Measurements from ENCODE around the gene ATP5MG. TPM values are rescaled to one million over a fixed set of nuclear protein-coding genes. Genes with fewer than 3 reads are reported as not detected.
"Not testable (repeated sequence)": the region's sequence is repeated elsewhere in the genome, so short reads cannot be mapped to it uniquely, and the experiment has no call there.

ATP5MG gene
- total RNA-seq, 1 experiment from 2014 or later: 42.5 TPM

DNA sequence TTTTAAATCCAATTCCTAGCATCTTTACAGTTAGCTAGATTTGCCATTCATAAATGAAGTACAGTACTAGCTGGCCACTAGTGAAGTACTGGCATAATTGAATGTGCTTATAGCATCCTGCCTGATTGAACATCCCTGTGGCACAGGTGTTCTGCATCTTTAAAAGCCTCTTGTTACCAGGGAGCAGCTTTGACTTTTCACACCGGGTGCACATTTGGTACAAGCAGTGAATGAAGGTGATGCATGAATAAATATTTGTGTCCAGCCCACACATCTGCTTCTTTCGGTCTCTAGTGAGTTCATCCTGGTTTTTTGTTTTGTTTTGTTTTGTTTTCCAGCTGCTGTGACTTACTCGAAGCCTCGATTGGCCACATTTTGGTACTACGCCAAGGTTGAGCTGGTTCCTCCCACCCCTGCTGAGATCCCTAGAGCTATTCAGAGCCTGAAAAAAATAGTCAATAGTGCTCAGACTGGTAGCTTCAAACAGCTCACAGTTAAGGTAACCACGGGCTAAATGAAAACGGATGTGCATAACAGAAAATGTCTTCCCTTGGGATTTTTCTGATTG lies 5.3 kb downstream of the ATP5MG start:
- peak; percentile 83 for DNase-seq (ENCODE audit: low read depth)

DNA sequence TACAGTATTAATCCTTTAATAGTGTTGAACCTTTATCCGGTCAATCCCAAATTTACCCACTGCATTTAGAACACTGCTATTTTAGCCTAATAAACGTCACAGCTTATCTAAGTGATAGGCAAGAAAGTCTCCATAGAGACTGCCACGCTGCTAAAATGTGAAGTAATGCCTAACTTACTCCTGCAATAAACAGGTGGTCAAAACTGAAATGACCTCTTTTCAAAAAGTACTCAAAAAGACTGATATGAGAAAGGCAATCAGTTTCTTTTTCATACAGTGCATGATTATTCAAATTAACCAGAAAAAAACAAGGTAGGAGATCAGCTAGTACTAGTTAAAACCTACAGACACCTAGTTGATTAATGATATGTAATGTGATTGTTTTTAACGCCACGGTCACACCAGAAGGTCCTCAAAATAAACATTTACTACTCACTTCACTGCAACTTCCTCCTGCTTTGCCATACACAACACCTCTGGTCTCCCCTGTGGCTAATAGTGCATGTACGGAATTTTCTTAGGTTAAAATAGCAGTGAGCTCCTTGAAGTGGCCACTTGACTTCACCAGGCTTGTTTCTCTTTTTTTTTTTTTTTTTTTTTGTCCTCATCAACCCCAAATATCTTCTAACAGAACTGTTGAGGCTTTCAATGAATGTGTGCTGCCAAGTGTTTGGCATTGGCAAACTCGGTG lies 8.8 kb downstream of the ATP5MG start:
- DNase-seq (ENCODE audit: low read depth): no peak

DNA sequence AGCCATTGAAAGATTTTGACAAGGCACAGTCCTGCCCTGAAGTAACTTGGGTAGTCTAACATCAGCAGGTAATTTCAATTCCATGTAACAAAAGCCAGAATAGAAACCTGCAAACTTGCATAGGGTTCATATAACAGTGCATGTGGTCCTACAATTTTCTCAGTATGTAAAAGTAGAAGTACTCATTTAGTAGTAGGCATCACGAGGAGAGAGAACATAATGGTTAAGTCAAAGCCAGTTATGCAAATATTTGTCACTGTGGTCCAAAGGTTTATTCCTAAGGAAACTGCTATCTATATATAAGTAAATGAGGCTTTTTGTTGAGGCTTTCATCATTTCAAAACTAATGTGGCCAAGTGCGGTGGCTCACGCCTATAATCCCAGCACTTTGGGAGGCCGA lies 10.1 kb downstream of the ATP5MG start:
- no peak for DNase-seq (ENCODE audit: low read depth)

DNA sequence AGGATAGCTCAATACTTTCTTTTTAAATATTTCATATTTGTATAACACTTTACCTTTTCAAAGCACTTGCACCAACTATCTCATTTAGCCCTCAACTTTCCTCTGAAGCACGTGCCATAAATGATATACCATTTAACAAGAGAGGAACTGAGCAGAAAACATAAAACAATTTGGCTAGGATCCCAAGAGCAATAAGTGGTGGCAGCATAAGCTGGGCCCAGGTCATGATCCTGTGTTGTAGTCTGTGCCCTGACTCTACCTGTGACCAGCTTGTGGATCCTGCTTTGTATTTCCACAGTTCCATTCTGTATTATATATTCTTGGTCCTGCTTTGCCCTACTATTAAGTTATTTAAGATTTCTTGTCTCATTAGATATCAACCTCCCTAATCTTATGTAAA lies 11.5 kb downstream of the ATP5MG start:
- DNase-seq (ENCODE audit: low read depth): no peak

DNA sequence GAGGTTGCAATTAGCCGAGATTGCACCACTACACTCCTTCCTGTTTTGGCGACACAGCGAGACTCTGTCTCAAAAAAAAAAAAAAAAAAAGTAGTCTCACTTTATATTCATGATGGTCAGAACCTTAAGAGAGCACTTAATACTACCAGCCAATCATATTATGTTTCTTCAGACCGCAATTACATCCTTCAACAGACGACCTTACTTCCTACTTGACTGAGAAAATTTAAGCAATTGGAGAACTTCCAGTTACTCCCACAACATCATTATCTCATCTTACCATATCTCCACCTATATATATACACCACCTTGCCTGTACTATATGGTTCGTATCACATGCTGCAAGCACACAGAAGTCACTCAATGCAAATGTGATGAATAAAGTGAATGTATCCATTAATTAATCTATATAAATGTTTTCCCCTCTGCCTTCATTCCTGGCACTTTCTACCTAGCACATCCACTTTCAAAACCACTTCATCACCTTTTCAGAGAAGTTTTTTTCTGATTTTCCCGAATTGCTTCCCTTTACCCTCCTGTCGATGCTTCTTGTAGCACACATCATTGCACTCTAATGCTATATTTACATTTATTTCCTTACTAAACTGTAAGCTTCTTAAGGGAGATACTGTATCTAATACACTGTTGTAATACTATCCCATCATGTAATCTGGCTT lies 13.8 kb downstream of the ATP5MG start:
- no peak for DNase-seq (ENCODE audit: low read depth)

DNA sequence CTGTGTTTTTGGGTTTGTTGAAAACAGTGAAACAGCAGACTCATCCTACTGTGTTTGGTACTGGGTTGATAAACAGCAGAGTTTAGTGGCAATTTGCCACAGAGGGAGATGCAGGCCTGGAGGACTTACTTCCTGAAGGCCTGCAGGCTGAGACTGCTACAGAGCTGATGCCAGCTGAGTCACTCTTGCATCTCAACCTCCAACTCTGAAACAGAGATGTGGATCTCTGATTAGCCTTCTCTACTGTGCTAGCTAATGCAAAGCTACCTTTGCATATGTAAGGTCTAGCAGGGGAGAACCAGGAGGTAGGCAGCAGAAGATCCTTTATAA lies 14.3 kb downstream of the ATP5MG start:
- DNase-seq (ENCODE audit: low read depth): peak; percentile 86

DNA sequence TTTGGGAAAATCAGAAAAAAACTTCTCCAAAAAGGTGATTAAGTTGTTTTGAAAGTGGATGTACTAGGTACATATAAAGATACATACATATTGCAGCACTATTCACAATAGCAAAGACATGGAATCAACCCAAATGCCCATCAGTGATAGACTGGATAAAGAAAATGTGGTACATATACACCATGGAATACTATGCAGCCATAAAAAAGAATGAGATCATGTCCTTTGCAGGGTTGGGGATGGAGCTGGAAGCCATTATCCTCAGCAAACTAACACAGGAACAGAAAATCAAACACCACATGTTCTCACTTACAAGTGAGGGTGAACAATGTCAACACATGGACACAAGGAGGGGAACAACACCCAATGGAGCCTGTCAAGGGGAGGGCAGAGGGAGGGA lies 15.5 kb downstream of the ATP5MG start:
- DNase-seq (ENCODE audit: low read depth): not testable (repeated sequence)

DNA sequence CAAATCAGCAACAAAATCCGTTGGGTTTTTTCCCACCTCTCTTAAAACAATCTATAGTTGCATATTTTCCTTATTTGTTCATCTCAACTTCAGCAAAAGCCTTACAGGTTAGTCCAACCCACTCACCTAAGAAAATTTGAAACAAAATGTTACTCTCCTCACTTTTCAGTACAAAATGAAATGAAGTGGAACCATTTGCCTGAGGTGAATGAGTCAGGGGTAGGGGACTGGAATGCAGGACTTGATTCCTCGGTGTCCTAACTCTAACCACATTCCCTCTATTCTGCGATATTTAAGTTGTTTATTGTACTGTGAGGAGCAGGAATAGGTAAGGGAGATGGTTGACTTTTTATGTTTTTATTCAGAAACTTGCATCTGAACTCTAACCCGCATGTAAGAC lies 16.4 kb downstream of the ATP5MG start:
- DNase-seq (ENCODE audit: low read depth): no peak

DNA sequence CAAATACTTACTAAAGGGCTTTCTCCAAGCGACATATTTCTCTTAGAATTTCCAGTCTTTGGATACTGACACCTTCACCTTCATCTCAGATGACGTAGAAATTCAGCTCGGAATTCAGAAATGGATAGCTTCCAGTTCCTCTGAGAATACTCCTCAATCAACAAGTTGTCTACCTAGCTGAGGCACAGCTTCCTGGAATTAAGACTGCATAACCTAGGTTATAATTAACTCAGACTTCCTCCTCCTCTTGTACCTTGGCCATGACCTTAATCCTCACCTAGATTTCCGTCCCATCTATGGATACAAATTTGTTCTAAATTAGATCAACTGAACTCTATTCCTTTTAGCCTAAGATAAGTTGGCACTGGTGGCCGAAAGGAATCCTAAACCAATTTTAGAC lies 17.4 kb downstream of the ATP5MG start:
- no peak for DNase-seq (ENCODE audit: low read depth)

DNA sequence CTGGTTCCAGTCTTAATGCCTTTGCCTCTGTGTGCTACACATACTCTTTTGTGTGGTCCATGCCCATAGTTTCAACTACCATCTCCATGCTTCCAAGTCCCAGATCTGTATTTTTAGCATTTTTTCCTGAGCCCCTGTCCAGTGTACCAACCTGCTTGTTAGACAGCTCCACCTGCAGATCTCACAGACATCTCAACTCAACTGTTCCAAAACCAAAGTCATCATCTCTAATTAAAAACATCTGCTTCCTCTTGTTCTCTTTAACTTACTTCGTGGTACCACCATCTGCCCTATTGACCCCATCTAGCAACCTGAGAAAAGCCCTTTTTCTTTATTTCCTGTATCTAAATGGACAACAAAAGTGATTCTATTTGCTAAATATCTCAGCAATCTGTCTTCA lies 26.3 kb downstream of the ATP5MG start:
- no peak for DNase-seq (ENCODE audit: low read depth)

DNA sequence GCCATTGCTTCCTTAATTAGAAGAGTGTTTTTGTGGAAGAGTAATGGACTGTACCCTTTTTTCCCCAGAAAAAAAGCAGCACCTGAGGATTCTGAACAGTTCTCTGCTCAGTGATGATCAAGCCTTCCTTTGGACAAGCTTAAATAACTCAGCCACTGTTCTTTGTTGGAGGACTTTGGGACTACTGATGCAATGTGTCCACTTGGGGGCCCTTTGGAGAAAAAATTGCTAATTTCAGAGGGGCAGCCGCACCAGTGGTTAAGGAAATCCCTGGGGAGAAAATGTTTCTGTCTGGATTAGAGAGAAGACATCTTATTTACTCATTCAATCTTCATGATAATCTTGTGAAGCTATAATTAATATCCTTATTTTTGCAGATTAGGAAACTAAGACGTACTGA lies 29.6 kb downstream of the ATP5MG start:
- DNase-seq (ENCODE audit: low read depth): peak; percentile 33

DNA sequence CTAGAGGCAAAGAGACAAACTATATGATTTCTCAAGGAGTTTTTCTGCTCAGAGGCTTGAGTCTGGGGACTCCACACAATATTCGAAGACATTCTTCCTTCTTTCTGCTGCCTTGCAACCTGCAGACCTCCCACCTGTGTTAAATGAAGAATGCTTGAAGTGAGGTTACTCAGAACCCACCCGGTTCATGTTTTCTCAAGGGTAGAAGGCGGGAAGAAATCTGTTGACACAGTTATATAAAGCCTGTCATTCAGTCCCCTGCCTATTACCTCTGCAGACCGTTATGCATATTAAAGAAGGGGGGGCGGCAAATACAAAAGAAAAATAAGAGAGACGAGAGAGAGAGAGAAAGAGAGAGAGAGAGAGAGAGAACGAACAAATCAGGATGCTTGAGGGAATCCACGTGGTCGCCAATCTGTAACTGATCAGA lies 32.7 kb downstream of the ATP5MG start:
- no peak for DNase-seq (ENCODE audit: low read depth)

DNA sequence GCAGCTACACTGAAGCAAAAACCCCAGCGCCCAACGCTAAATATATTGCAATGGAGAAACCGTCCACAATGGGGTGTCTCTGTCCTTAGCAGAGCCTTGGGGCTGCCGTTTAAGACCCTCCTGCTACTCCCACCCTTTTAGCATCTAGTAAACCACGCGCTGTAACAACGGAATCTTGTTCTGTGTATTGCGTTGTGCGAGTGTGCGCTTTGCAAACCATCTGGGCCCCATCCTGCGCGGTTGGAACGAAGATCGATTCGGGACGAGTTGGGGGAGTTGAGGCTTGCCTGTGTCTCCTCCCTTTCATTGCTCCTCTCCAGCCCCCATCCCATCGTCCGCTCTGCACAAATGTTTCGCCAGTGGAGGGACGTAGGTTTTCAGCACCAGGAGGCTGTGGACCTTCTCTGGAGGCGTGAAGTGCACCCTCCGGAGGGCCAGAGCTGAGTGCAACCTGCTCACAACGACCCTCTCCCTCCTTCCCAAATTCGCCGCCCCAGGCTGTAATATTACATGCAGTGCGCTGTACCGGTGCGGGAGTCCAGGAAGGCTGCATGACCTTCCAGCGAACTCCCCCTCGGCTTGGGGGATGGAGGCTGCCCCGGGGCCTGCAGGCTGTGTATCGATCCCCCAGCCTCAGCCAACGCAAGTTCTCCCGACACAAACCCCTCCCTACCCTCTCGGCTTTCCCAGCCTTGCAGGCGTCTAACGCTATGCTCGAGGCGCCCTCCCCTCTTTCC lies 33.3 kb downstream of the ATP5MG start:
- DNase-seq (ENCODE audit: low read depth): peak; percentile 46

DNA sequence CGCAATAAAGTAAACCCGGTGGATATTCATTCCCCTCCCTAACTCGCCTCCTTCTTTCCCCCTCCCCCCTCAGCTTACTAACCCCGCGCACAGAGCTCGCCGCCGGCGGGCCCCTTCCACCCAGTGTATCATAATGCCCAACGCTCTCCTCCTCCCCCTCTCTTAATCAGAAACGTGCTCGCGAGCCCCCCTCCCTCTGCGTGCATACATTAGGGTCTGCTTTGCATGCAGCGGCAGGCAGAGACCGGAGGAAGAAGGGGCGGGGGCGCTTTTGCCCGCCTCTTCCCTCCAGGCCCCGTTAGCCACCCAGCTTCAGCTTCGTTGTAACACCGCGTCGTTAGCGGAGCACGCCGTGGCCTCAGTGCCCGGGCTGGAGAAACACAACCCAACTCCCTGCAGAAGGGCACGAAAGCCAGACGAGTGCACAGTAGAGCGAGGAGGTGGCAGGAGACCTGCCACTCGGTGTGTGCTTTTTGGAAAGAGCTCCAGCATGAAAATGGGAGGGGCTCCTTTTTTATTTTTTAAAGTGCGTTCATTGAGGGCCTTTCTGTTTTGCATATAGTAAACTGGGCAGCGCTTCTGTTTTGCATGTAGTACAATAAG lies 34.0 kb downstream of the ATP5MG start:
- peak; percentile 35 for DNase-seq (ENCODE audit: low read depth)

DNA sequence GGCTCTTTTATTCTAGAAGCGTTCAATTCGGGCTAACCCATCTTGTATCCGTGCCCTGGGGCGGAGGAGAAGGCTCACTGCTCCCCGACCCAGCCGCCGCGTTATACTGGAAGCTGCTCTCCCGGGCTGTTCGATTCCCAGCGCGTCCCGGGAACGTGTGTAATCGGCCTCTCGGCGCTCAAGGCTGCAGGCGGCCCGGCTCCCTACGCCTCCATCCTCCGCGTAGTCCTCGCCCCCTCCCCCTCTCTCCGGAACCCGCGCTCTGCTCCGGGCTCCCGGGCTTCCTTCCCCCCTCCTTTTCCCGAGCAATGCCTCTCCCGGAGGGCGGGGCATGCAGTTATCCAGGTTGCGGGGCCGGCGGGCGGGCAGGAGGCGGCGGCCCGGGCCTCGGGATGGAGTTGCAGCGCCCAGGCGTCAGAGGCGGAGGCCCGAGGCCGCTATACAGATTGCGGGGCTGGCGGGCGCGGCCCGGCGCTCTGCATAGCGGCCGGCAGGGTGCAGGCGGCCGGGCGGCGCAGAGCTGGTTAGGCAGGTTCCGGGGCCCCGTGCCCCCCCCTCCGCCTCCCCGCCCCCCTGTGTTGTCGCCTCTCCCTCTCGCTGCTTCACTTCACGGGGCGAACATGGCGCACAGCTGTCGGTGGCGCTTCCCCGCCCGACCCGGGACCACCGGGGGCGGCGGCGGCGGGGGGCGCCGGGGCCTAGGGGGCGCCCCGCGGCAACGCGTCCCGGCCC lies 34.7 kb downstream of the ATP5MG start, which contains the start of gene KMT2A:
Gene KMT2A, plus strand, starts transcription at position 600 of the 732 bp plus-strand sequence. Its CDS starts 21 bp downstream, at position 621.
- DNase-seq (ENCODE audit: low read depth): peak; percentile 97

DNA sequence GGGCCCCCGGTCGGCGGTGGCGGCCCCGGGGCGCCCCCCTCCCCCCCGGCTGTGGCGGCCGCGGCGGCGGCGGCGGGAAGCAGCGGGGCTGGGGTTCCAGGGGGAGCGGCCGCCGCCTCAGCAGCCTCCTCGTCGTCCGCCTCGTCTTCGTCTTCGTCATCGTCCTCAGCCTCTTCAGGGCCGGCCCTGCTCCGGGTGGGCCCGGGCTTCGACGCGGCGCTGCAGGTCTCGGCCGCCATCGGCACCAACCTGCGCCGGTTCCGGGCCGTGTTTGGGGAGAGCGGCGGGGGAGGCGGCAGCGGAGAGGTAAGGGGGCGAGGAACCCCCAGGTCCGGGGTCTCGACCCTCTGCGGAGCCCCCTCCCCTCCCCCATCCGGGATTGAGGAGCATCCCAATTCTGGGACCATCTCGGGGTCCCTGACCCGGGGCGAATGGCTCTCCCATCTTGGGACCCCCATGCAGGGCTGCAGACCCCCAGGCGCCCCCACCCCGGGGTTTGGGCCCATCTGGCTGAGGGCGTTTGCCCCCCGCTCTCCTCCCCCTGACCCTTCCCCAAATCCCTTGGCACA lies 35.3 kb downstream of the ATP5MG start:
- no peak for DNase-seq (ENCODE audit: low read depth)

DNA sequence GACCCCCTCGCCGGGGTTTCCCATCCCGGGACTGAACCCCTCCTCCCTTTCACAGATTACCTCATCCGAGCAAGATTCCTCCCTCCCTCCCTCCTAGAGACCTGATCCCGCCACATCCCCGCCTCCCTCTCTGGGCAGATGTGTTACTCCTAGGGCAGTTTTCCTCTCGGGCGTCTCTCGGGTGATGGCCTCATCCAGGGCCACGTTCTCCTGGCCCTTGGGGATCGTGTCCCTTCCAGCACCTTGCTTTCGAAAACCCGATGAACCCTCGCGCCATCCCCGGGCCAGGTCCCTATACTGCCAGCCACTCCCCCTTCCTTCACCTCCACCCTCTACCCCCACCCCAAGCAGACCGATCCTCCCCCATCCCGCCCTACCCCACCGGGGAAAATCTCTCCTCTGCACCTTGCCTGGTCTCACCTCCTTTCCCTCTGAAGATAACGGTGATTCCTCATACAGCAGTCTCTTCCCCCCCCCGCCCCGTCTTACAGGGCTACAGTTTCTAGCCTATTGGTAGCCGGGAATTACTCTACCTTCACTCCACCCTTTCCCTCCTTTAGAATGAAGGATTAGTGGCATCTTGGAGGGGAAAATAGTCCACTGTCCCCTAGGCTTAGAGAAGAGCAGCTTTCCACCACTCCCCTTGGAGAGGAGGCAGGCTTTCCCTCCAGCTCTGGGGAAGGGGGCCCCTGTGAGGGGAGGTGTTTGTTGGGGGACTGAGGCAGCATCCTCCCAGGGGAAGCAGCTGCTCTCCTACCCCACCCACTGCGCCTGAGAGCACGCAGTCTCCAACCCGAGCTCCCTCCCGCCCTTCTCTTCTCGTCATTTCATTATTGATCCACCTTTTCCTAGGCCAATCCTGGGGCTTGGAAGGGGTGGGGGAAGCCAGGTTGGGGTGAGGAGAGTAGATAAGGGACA lies 36.1 kb downstream of the ATP5MG start:
- DNase-seq (ENCODE audit: low read depth): peak; percentile 31

DNA sequence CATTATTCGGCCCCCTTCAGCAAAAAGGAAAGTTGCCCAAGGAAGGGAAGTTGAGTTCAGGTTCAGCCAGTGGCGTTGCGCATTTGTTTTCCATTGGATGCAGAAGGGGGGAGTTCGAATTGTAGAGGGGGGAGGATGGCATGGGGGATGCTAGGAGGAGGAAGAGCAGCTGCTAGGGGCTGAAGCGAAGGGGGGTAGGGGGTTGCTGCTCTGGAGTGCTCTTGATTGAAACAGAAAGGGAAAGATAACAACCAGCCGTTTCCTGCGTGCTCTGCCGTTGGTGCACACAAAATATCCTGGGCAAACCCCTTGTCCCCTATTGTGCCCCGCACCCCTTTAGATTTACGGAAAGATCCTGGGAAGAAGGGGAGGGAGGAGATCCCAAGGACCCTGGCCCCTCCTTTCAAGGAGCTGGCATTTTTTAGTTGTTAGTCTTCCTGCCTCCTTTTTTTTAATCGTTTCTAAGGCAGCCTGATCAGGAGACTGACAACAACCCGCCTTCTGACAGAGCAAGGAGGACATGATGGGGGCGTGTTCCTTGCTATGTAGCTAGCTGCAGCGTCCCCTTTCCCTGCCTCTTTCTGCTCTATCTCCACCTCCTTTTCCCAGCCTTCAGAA lies 37.0 kb downstream of the ATP5MG start:
- peak; percentile 83 for DNase-seq (ENCODE audit: low read depth)

DNA sequence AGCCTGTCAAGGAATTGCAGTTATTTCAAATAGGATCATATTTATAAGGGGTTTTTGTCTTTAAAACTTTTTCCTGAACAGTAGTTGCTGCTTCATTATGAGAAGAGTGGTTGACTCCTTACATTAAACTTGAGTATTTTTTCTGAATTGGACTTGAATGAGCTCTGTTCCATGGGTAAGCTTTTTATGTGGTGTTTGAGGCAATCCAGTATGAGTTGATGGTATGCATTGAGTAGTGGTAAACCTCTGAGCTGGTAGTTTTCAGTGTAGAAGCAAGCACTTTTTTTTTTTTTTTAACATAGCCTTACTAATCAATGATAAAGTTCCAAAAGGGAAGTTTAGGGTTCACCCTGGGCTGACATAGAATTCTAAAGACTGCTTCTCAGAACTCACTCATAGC lies 38.2 kb downstream of the ATP5MG start:
- DNase-seq (ENCODE audit: low read depth): no peak
